Stomach (tissue), 9 donors: ENCODE results near the gene CABP1. TPM values are rescaled to one million over a fixed set of nuclear protein-coding genes. Genes with fewer than 3 reads are reported as not detected.
"Not testable (repeated sequence)": the region's sequence is repeated elsewhere in the genome, so short reads cannot be mapped to it uniquely, and the experiment has no call there.

ENCODE experiments used
- DNase-seq, 2 donors: peaks; one replicate each; pipeline versions ENCODE4 v3.0.0 to v3.0.0-alpha.2; 2013 to 2019
- H3K27ac ChIP-seq, 5 donors: fragments of 200-600 bp in 4 of 5; sonication (generic) in 4 of 5; one replicate each; pipeline ENCODE4 v1.5.1; 2013 to 2019; ENCODE audit warnings: mild to moderate bottlenecking in 1 of 5, moderate library complexity in 1 of 5
- H3K27me3 ChIP-seq, 3 donors: fragments of 200-600 bp; sonication (generic); one replicate each; pipeline ENCODE4 v1.5.1; 2017 to 2019; ENCODE audit warnings: mixed run types in 1 of 3
- H3K36me3 ChIP-seq, 4 donors: fragments of 200-600 bp; sonication (generic); 1 replicate in 3 of 4; 2 replicates in 1 of 4; pipeline ENCODE4 v1.5.1; 2016 to 2019
- H3K4me1 ChIP-seq, 4 donors: fragments of 200-600 bp; sonication (generic); one replicate each; pipeline ENCODE4 v1.5.1; 2016 to 2019
- H3K4me3 ChIP-seq, 4 donors: fragments of 200-600 bp; sonication (generic) in 3 of 4; one replicate each; pipeline ENCODE4 v1.5.1; 2016 to 2019; ENCODE audit warnings: mild to moderate bottlenecking in 1 of 4
- H3K9me3 ChIP-seq, 4 donors: fragments of 200-600 bp; sonication (generic); one replicate each; pipeline ENCODE4 v1.5.1; 2016 to 2019
- EP300 ChIP-seq: sonication (generic); formaldehyde crosslinking; IDR thresholded peaks from one replicate; pipeline ENCODE4 v1.6.1; 2017; ENCODE audit warnings: antibody characterized with exemption
- POLR2A ChIP-seq, 4 donors: fragments of 450-650 bp; IDR thresholded peaks; one replicate each; pipeline ENCODE4 v1.6.1; 2016; ENCODE audit warnings: antibody characterized with exemption in 4 of 4, control low read depth in 2 of 4, mild to moderate bottlenecking in 1 of 4, moderate library complexity in 1 of 4
- POLR2AphosphoS5 ChIP-seq, 3 donors: sonication (generic); formaldehyde crosslinking; IDR thresholded peaks; one replicate each; pipeline ENCODE4 v1.6.1; 2016; ENCODE audit warnings: antibody characterized with exemption in 3 of 3
- WGBS, 5 donors: extraction: QIAGEN DNeasy Blood & Tissue Kit in 3 of 5; methylation state at CpG; one replicate each; pipeline versions ENCODE4 v1.1.5 to v1.1.7; 2013 to 2018; 5-methylcytosine and 5-hydroxymethylcytosine counted together
- intact Hi-C: fragments of 100-400 bp; cut with DNase I; formaldehyde crosslinking; loops from one replicate; pipeline ENCODE4 v1.15.1; 2023; ENCODE audit warnings: low total_unique reads
- polyA plus RNA-seq, 3 donors: library from polyadenylated mRNA; stranded (reverse); fragments of 200-250 nt; gene quantifications; one replicate each; pipeline ENCODE4 v1.2.3, GENCODE V29; 2013
- total RNA-seq, 5 donors: library from RNA; depleted of rRNA; stranded (reverse); fragments of >200 nt; gene quantifications; one replicate each; pipeline versions ENCODE4 v1.1.0 to v1.2.3, GENCODE V29; 2014 to 2016
- TF ChIP-seq, protein P1 (sequence below), 7 experiments: fragments of 450-650 bp in 4 of 7; fragments of 200-600 bp in 3 of 7; sonication (generic) in 3 of 7; IDR thresholded peaks; one replicate each; pipeline ENCODE4 v1.5.1; 2016 to 2019; ENCODE audit warnings: antibody characterized with exemption in 7 of 7, control low read depth in 2 of 7, mild to moderate bottlenecking in 1 of 7
- donor health status: healthy with polysubstance abuse.
- donor health status: Bipolar disorder and iron deficiency.
- donor health status: healthy.

The CABP1 gene
- total and polyA plus RNA-seq, 8 donors: 1.1 to 2.4 (median 2.0) TPM; not detected in 3

DNA sequence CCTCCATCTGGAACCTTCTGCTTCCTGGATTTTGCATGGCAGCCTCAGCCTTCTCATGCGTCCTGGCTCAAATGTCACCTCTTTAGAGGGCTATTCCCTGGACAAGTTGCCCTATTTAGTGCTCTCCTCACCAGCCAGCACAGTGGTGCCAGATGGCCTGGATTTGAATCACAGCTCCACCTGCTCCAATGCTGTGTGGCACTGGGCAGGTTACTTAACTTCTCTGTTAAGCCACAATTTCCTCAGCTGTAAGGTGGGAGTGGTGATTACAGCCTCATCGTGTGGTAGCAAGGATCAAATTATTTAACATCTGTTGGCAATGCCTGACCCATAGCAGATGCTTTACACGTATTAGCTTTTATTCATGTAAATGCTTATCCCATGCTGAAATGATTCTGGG lies 42.6 kb upstream of the CABP1 start:
- peaks cover 0 to 21% (median 0%) of the 10 kb centered on the region in 3 donors for H3K27me3 ChIP-seq
- H3K4me1 ChIP-seq: peaks cover 0 to 8% (median 0%) of the 10 kb centered on the region in 4 donors
- WGBS, 5 donors: 68 to 80% (median 75%) methylated on average over 3 of the region's 3 CpGs
- H3K27ac ChIP-seq: no peak overlapping the region
- no peaks in the 10 kb centered on the region for H3K9me3 ChIP-seq
- DNase-seq: no peak
- TF ChIP-seq EP300 (no peak), POLR2AphosphoS5 (IDR thresholded peaks at IDR 0.05) (no peak), POLR2A (IDR thresholded peaks at IDR 0.05) (no peak)
- TF ChIP-seq, protein P1, sequence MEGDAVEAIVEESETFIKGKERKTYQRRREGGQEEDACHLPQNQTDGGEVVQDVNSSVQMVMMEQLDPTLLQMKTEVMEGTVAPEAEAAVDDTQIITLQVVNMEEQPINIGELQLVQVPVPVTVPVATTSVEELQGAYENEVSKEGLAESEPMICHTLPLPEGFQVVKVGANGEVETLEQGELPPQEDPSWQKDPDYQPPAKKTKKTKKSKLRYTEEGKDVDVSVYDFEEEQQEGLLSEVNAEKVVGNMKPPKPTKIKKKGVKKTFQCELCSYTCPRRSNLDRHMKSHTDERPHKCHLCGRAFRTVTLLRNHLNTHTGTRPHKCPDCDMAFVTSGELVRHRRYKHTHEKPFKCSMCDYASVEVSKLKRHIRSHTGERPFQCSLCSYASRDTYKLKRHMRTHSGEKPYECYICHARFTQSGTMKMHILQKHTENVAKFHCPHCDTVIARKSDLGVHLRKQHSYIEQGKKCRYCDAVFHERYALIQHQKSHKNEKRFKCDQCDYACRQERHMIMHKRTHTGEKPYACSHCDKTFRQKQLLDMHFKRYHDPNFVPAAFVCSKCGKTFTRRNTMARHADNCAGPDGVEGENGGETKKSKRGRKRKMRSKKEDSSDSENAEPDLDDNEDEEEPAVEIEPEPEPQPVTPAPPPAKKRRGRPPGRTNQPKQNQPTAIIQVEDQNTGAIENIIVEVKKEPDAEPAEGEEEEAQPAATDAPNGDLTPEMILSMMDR (IDR thresholded peaks at IDR 0.05): no peak
- intact Hi-C loops: no loop called here
- H3K36me3 ChIP-seq: no peaks in the 10 kb centered on the region
- no peak overlapping the region for H3K4me3 ChIP-seq

DNA sequence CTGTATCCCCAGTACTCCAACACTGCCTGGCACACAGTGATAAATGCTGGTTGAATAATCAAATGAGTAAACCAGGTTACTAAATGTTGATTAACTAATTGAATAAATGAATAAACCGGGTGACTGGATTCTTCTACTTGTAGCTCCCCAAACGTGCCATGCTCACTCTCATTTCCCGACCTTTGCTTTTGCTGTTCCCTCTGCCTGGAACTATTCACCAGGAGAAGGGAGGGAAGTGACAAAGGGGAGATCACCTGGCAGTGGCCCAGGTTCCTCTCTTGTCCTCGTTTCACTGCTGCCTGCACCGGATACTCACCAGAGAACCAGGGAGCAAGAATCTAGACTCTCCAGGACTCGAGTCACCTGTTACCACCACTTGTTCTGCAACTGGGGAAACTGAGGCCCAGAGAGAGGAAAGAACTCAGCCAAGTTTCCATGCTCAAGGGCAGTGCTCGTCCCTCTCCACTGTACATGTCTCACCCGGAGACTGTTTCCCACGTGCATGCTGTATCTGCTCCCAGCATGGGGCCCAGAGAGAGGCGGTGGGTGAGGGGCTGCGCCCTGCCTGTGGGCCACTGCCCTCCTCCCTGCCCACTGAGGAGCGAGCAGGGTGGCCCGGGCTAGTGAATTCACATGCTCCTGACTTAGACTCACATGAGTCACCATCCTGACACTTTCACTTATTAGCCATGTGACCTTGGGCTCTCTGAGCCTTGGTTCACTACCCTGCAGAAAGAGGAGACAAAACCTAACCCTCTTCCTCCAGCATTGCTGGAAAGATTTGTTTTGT lies 41.6 kb upstream of the CABP1 start:
- H3K4me1 ChIP-seq: peaks cover 0 to 8% (median 0%) of the 10 kb centered on the region in 4 donors
- peak; percentile 28 to 30 for DNase-seq
- intact Hi-C loops: no loop called here
- H3K27ac ChIP-seq: no peak overlapping the region
- peaks cover 0 to 21% (median 0%) of the 10 kb centered on the region in 3 donors for H3K27me3 ChIP-seq
- 44 to 56% (median 52%) methylated on average over 8 to 13 of the region's 13 CpGs for WGBS, 5 donors
- no peaks in the 10 kb centered on the region for H3K9me3 ChIP-seq
- H3K4me3 ChIP-seq: no peak overlapping the region
- no peaks in the 10 kb centered on the region for H3K36me3 ChIP-seq
- TF ChIP-seq EP300: no peak
- TF ChIP-seq, protein P1 (IDR thresholded peaks at IDR 0.05): no peak
- TF ChIP-seq POLR2A (IDR thresholded peaks at IDR 0.05): no peak
- no peak for TF ChIP-seq POLR2AphosphoS5 (IDR thresholded peaks at IDR 0.05)

DNA sequence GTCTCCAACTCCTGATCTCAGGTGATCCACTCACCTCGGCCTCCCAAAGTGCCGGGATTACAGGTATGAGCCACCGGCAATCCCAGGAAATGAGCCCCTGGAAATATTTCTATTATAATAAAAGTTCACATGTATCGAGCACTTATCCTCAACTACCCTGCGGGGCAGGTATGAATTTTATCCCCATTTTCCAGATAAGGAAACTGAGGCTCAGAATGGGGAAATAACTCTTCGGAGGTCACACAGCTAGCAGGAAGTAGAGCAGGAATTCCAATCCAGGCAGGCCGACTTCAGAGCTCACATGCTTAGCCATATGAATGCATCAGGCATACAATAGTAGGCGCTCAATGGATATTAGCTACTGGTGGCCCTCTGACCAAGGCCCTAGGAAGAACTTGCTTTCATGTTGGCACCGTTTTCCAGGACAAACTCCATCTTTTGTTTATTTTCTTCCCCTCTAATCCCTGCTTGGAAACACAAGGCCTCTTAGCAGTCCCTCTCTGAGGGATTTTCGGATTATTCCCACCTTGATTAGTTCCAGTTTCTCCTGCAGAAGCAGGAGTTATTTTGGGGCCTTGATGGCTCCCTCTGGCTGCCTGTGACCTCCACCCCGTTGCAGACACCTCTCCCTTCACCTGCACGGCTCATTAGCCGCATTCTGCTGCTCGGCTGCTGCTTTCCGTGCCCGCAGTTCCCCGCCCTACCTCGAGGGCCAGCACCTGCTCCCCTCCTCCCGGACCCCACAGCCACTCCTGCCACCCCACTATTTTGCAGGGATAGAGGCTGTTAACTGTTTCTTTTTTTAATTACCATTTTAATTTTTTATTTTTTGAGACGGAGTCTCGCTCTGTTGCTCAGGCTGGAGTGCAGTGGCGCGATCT lies 40.5 kb upstream of the CABP1 start:
- intact Hi-C loops: no loop called here
- Histone ChIP-seq H3K4me1 (peaks cover 0 to 8% (median 0%) of the 10 kb centered on the region in 4 donors), H3K36me3 (no peaks in the 10 kb centered on the region), H3K27me3 (peaks cover 0 to 21% (median 0%) of the 10 kb centered on the region in 3 donors), H3K4me3 (no peak overlapping the region), H3K27ac (no peak overlapping the region), H3K9me3 (no peaks in the 10 kb centered on the region)
- no peak for DNase-seq
- TF ChIP-seq, protein P1 (IDR thresholded peaks at IDR 0.05): no peak
- TF ChIP-seq EP300 (no peak), POLR2AphosphoS5 (IDR thresholded peaks at IDR 0.05) (no peak), POLR2A (IDR thresholded peaks at IDR 0.05) (no peak)
- 78 to 82% (median 81%) methylated on average over 23 of the region's 23 CpGs for WGBS, 5 donors

DNA sequence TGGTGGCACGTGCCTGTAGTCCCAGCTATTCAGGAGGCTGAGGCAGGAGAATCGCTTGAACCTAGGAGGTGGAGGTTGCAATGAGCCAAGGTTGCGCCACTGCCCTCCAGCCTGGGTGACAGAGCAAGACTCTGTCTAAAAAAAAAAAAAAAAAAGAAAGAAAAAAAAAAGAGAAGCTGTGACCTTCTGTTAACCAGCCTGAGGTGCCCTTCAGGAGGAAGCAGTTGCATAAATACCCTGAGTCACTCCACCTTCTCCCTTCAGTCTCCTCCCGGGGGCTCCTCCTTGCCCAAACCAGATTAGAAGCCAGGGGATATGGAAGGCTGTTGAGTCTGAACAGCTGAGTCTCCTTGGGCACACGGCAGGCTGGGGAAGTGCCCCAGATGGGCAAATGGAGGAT lies 38.0 kb upstream of the CABP1 start:
- H3K4me3 ChIP-seq, intact Hi-C loops, H3K9me3 ChIP-seq, H3K36me3 ChIP-seq, H3K4me1 ChIP-seq: not testable (repeated sequence)
- Histone ChIP-seq H3K27me3 (peaks cover 0 to 15% (median 0%) of the 10 kb centered on the region in 3 donors), H3K27ac (peak overlapping the region in 1 of 5 donors; percentile 12)
- WGBS, 5 donors: 46 to 54% (median 52%) methylated on average over 5 of the region's 5 CpGs
- peak; percentile 36 to 70 for DNase-seq
- peak in 1 of 3 donors; percentile 43 for TF ChIP-seq POLR2AphosphoS5 (IDR thresholded peaks at IDR 0.05)
